ENCODE results near the gene COL4A4. TPM values are rescaled to one million over a fixed set of nuclear protein-coding genes. Genes with fewer than 3 reads are reported as not detected.

The COL4A4 gene
- total and polyA plus RNA-seq, 8 donors = 0.75 to 5.7 (median 3.6) TPM

DNA sequence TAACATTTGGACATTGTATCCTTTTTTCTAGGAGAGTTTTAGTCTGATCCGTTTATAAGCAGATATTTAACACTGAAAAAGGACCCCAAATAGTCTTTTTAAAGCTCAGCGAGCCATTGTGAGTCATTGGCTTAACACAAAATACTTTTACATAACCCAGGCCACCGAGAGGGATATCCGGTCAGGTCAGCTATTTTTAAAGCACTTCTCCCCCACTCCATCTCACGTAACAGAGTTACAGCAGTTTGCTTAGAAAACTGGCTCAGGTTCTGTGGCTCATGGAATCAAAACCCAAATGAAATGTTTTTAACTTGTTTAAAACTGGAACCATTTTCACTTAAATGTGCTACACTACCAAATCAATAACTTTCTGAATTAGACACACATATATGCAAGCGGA lies 24.3 kb upstream of the COL4A4 start:
- ATAC-seq (peak in 1 of 4 donors; percentile 48), DNase-seq (no peak), FAIRE-seq (no peak)
- no peaks in the 10 kb centered on the region for H3K27me3 ChIP-seq
- no peak overlapping the region for H3K27ac ChIP-seq
- TF ChIP-seq, protein P1, sequence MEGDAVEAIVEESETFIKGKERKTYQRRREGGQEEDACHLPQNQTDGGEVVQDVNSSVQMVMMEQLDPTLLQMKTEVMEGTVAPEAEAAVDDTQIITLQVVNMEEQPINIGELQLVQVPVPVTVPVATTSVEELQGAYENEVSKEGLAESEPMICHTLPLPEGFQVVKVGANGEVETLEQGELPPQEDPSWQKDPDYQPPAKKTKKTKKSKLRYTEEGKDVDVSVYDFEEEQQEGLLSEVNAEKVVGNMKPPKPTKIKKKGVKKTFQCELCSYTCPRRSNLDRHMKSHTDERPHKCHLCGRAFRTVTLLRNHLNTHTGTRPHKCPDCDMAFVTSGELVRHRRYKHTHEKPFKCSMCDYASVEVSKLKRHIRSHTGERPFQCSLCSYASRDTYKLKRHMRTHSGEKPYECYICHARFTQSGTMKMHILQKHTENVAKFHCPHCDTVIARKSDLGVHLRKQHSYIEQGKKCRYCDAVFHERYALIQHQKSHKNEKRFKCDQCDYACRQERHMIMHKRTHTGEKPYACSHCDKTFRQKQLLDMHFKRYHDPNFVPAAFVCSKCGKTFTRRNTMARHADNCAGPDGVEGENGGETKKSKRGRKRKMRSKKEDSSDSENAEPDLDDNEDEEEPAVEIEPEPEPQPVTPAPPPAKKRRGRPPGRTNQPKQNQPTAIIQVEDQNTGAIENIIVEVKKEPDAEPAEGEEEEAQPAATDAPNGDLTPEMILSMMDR (IDR thresholded peaks at IDR 0.05) = no peak
- H3K36me3 ChIP-seq = no peaks in the 10 kb centered on the region
- no peaks in the 10 kb centered on the region for H3K9me3 ChIP-seq
- WGBS, 2 donors = 69 to 83% methylated on average over 6 of the region's 6 CpGs
- no peaks in the 10 kb centered on the region for H3K4me1 ChIP-seq
- intact Hi-C loops (cut with DNase I) = no loop called here
- H3K4me3 ChIP-seq = no peak overlapping the region

DNA sequence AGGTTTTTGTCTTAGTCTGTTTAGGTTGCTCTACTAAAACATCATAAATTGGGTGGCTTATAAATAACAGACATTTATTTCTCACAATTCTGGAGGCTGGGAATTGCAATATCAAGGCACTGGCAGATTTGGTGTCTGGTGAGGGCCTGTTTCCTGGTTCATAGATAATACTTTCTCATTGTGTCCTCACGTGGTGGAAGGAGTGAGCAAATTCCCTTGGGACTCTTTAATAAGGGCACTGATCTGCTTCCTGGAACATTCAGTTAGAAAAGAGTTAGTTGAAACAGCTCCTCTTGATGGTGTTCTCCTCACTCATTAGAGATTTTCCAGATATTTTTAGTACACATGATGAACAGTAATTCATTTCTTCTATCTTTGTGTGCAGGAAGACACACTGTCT lies 22.7 kb upstream of the COL4A4 start:
- Histone ChIP-seq H3K27ac (no peak overlapping the region), H3K36me3 (no peaks in the 10 kb centered on the region), H3K9me3 (no peaks in the 10 kb centered on the region), H3K4me3 (no peak overlapping the region), H3K27me3 (no peaks in the 10 kb centered on the region), H3K4me1 (peaks cover 0 to 7% (median 6%) of the 10 kb centered on the region in 3 donors)
- ATAC-seq (no peak), FAIRE-seq (no peak), DNase-seq (no peak)
- intact Hi-C loops (cut with DNase I) = no loop called here
- 57 to 74% methylated on average over 1 of the region's 1 CpG for WGBS, 2 donors
- TF ChIP-seq, protein P1 (IDR thresholded peaks at IDR 0.05) = no peak

DNA sequence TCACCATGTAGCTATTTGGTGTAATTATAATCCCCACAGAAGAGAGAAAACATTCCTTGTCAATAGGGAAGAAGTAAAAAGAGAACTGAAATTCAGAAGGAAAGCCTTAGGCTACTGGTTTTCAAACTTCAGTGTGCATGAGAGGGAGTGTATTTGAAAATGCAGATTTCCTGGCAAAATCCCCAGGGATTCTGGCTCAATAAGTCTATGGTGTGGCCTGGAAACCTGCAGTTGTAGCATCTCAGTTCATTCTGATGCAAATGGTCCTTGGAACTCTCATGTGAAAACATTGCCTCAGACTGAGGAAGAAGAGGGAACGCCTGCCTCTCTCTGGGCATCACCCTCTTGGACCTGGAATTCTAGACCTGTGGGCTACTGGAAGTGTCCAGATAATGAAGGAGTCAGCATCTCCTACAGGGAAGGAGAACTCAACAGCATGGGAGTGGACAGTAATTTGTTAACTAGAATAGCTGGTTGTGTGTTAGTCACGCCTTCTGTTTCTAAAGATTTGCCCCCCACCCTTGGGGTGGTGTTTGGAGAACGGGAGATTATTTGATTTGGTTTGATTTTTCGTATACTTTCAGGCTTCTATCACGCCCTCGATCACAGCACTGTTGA lies 21.7 kb upstream of the COL4A4 start:
- TF ChIP-seq, protein P1 (IDR thresholded peaks at IDR 0.05) = no peak
- DNase-seq = no peak
- H3K4me1 ChIP-seq = peaks cover 0 to 7% (median 6%) of the 10 kb centered on the region in 3 donors
- no peaks in the 10 kb centered on the region for H3K27me3 ChIP-seq
- no peaks in the 10 kb centered on the region for H3K36me3 ChIP-seq
- no peak overlapping the region for H3K4me3 ChIP-seq
- no peak overlapping the region for H3K27ac ChIP-seq
- no peak for FAIRE-seq
- intact Hi-C loops (cut with DNase I) = no loop called here
- no peaks in the 10 kb centered on the region for H3K9me3 ChIP-seq
- whole genome bisulfite sequencing, 2 donors = 83 to 89% methylated on average over 6 of the region's 6 CpGs
- no peak for ATAC-seq

DNA sequence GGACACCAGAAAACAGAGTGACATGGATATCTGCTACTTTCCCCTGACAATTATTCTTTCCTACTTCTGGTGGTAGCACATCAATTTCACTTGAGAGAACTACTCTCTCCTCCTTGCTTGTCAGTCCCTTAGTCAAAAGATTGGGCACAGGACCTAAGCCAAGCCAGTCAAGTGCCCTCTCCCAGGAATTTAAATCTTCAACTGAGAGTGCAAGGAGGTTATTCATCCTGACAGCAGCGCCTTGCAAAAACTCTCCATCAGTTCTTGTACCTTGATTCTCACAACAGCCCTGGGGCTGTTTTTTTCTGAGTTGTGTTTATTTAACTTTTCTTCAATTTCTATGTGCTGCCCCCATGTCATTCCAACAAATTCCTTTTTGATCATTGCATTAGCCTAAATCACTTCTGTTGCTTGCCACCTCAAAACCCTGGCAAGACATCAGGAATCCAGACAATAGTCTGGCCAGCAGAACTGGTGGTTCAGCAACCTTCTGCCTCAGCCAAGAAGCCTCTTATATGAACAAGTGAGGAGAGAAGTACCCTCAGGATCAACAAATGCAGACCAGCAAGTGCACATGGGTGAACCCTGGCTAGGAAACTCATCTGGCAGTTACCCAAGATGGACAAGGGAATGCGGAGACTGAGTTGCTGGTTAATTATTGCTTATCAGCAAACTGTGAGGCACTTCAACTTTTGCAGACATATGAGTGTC lies 19.8 kb upstream of the COL4A4 start:
- Histone ChIP-seq H3K9me3 (no peaks in the 10 kb centered on the region), H3K27ac (no peak overlapping the region), H3K36me3 (no peaks in the 10 kb centered on the region), H3K27me3 (no peaks in the 10 kb centered on the region), H3K4me3 (no peak overlapping the region), H3K4me1 (peaks cover 0 to 7% (median 6%) of the 10 kb centered on the region in 3 donors)
- TF ChIP-seq, protein P1 (IDR thresholded peaks at IDR 0.05) = no peak
- DNase-seq (no peak), ATAC-seq (peak in 1 of 4 donors; percentile 27), FAIRE-seq (no peak)
- 52 to 58% methylated on average over 2 of the region's 2 CpGs for WGBS, 2 donors
- intact Hi-C loops (cut with DNase I) = no loop called here

DNA sequence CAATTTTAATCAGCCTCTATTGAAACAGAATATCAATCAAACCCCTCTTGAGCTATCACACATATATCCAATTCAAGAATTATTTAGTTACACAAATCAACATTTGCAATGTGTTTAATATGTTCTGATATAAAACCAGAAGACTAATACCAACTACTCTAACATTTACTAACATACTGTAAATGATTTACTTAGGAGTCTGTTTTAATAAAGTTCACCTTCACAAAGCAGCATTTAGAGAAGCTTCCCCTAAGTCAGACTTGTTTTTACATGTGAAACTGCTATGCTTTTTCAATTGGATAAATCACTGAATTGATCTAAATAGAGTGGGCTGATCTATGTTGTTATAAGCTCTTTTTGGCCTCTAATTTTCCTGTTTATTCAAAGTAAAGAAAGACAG lies 18.8 kb upstream of the COL4A4 start:
- DNase-seq (no peak), FAIRE-seq (no peak), ATAC-seq (peak in 1 of 4 donors; percentile 24)
- Histone ChIP-seq H3K9me3 (no peaks in the 10 kb centered on the region), H3K27me3 (no peaks in the 10 kb centered on the region), H3K27ac (no peak overlapping the region), H3K4me3 (no peak overlapping the region), H3K36me3 (no peaks in the 10 kb centered on the region), H3K4me1 (peaks cover 0 to 7% (median 6%) of the 10 kb centered on the region in 3 donors)
- TF ChIP-seq, protein P1 (IDR thresholded peaks at IDR 0.05) = no peak
- intact Hi-C loops (cut with DNase I) = no loop called here

Measured in pancreas (tissue), 10 donors.